GM12878 (cell line): Measurements from ENCODE around the gene TMEM176A. TPM values are rescaled to one million over a fixed set of nuclear protein-coding genes. Genes with fewer than 3 reads are reported as not detected.

Experiments
- ATAC-seq: fragments of 200-7000 bp; cut with Tn5 transposase; 3 replicates; pipeline ENCODE4 v1.9.1; 2020; ENCODE audit warnings: mild to moderate bottlenecking, moderate library complexity
- BruUV-seq: library from RNA; stranded (reverse); fragments of 400-500 nt; replicated peaks from 2 replicates; lab custom pipeline; 2021; lab: Mats Ljungman, UMichigan
- CTCF ChIA-PET: fragments of 300-600 bp; sonication (Branson Sonifier 250); formaldehyde crosslinking; extraction: SDS; loops from one replicate; lab custom pipeline; 2021; ENCODE audit warnings: inconsistent platforms; lab: Yijun Ruan, JAX
- POLR2A ChIA-PET: fragments of 350-600 bp; formaldehyde crosslinking; extraction: SDS; loops from one replicate; lab custom pipeline; 2021; ENCODE audit warnings: inconsistent platforms; lab: Charles Lee
- RAD21 ChIA-PET: fragments of 300-600 bp; sonication (Branson Sonifier 250); formaldehyde crosslinking; loops from one replicate; lab custom pipeline; 2023; ENCODE audit warnings: antibody characterized with exemption; ENCODE audit not compliant: unreplicated experiment; lab: Charles Lee
- SMC1A ChIA-PET: fragments of 300-600 bp; sonication (Branson Sonifier 250); formaldehyde crosslinking; loops from one replicate; lab custom pipeline; 2023; ENCODE audit not compliant: unreplicated experiment, uncharacterized antibody; lab: Charles Lee
- DNase-seq: peaks from one replicate; pipeline ENCODE4 v3.0.0-alpha.2; 2011; ENCODE audit warnings: low read depth, low spot score
- FAIRE-seq: peaks from 3 replicates; lab custom pipeline; 2011; peaks lifted over from hg19 to GRCh38; lab: Jason Lieb, UNC
- H2AFZ ChIP-seq: 2 replicates; pipeline ENCODE4 v1.6.0; 2011; ENCODE audit warnings: low read depth, low read length, control low read depth; ENCODE audit not compliant: control insufficient read depth
- H3K27ac ChIP-seq: 2 replicates; pipeline ENCODE4 v1.5.1; 2011; ENCODE audit warnings: control low read depth; ENCODE audit not compliant: control insufficient read depth, insufficient read depth
- H3K27me3 ChIP-seq, 2 experiments: replicated peaks in 1 of 2; 2 replicates each; pipeline versions ENCODE4 v1.6.0 to v1.6.1; 2011; ENCODE audit warnings: low read length in 1 of 2; ENCODE audit not compliant: control insufficient read depth in 2 of 2, insufficient read depth in 2 of 2
- H3K36me3 ChIP-seq, 2 experiments: 2 replicates each; pipeline ENCODE4 v1.5.1; 2011; ENCODE audit warnings: low read length in 1 of 2; ENCODE audit not compliant: control insufficient read depth in 2 of 2, insufficient read depth in 2 of 2
- H3K4me1 ChIP-seq: 2 replicates; pipeline ENCODE4 v1.6.1; 2011; ENCODE audit warnings: mild to moderate bottlenecking, low read length, moderate library complexity, mixed read lengths; ENCODE audit not compliant: control insufficient read depth, insufficient read depth
- H3K4me2 ChIP-seq: 2 replicates; pipeline ENCODE4 v1.6.0; 2011; ENCODE audit warnings: control low read depth; ENCODE audit not compliant: control insufficient read depth, insufficient read depth
- H3K4me3 ChIP-seq: fragments of 200-600 bp; sonication (generic); 2 replicates; pipeline ENCODE4 v1.5.1; 2016
- H3K79me2 ChIP-seq: 2 replicates; pipeline ENCODE4 v1.6.0; 2011; ENCODE audit warnings: low read length; ENCODE audit not compliant: control insufficient read depth, insufficient read depth
- H3K9ac ChIP-seq: 2 replicates; pipeline ENCODE4 v1.8.0; 2011; ENCODE audit warnings: low read length, control low read depth, mixed read lengths; ENCODE audit not compliant: control insufficient read depth, insufficient read depth
- H3K9me3 ChIP-seq: replicated peaks from 3 replicates; pipeline ENCODE4 v1.5.1; 2011; ENCODE audit warnings: mild to moderate bottlenecking, low read length; ENCODE audit not compliant: control insufficient read depth, insufficient read depth
- H4K20me1 ChIP-seq: 2 replicates; pipeline ENCODE4 v1.6.0; 2011; ENCODE audit not compliant: control insufficient read depth, insufficient read depth
- CEBPZ ChIP-seq: fragments of 150-350 bp; IDR thresholded peaks from 2 replicates; pipeline ENCODE4 v1.6.1; 2016; ENCODE audit warnings: low read depth, low read length
- CUX1 ChIP-seq: IDR thresholded peaks from 2 replicates; pipeline ENCODE4 v1.6.1; 2012; ENCODE audit warnings: improper control_type of control experiment, low read depth, low read length; ENCODE audit not compliant: insufficient replicate concordance
- IKZF2 ChIP-seq, 2 experiments: fragments of 450-650 bp; IDR thresholded peaks; 2 replicates each; pipeline ENCODE4 v1.6.1; 2017; ENCODE audit warnings: mild to moderate bottlenecking in 2 of 2, moderate library complexity in 2 of 2
- MEF2B ChIP-seq: fragments of 450-650 bp; IDR thresholded peaks from 2 replicates; pipeline ENCODE4 v1.6.1; 2018; ENCODE audit warnings: mild to moderate bottlenecking, moderate library complexity; ENCODE audit not compliant: partially characterized antibody, poor library complexity, severe bottlenecking
- RFX5 ChIP-seq: IDR thresholded peaks from 2 replicates; pipeline ENCODE4 v1.6.1; 2011; ENCODE audit warnings: low read depth, low read length, improper control_type of control experiment
- RUNX3 ChIP-seq: IDR thresholded peaks from 2 replicates; pipeline ENCODE4 v1.6.1; 2012; ENCODE audit warnings: low read length, inconsistent platforms
- SMC3 ChIP-seq: IDR thresholded peaks from 2 replicates; pipeline ENCODE4 v1.6.1; 2011; ENCODE audit warnings: low read length, improper control_type of control experiment, borderline replicate concordance
- SP1 ChIP-seq: IDR thresholded peaks from one replicate; pipeline ENCODE4 v1.6.1; 2011; ENCODE audit warnings: low read depth, low read length
- STAT1 ChIP-seq: fragments of 450-650 bp; conservative IDR thresholded peaks from 2 replicates; pipeline ENCODE4 v1.6.1; 2014; ENCODE audit warnings: antibody characterized with exemption, mild to moderate bottlenecking
- YBX1 ChIP-seq: fragments of 450-650 bp; IDR thresholded peaks from 2 replicates; pipeline ENCODE4 v1.6.1; 2016; ENCODE audit warnings: antibody characterized with exemption
- ZBED1 ChIP-seq: IDR thresholded peaks from 2 replicates; pipeline ENCODE4 v1.6.1; 2016; ENCODE audit warnings: borderline replicate concordance
- WGBS: methylation state at CpG from one replicate; pipeline ENCODE4 v1.1.6; 2016; ENCODE audit warnings: low lambda C conversion rate; ENCODE audit not compliant: insufficient replicate concordance, insufficient coverage; ENCODE audit errors: missing lambda C conversion rate; 5-methylcytosine and 5-hydroxymethylcytosine counted together
- in situ Hi-C: fragments of 300-500 bp; cut with MboI; formaldehyde crosslinking; loops from 9 replicates; pipeline ENCODE4 v1.14.3; 2018; ENCODE audit warnings: mixed read lengths
- intact Hi-C: fragments of 100-400 bp; cut with micrococcal nuclease; formaldehyde crosslinking; loops from one replicate; pipeline ENCODE4 v1.14.2; 2022; ENCODE audit not compliant: unreplicated experiment
- polyA plus RNA-seq, 11 experiments: library from polyadenylated mRNA; depleted of rRNA in 4 of 11; unstranded in 6 of 11; stranded (reverse) in 5 of 11; fragments of >200 nt; fragmentation: Nextera tagmentation in 4 of 11; fragmentation: Illumina TruSeq in 1 of 11; extraction: Ambion mirVana in 4 of 11; extraction: Trizol in 1 of 11; gene quantifications; 1 replicate in 1 of 11; 2 replicates in 10 of 11; pipeline versions ENCODE4 v1.2.1 to v1.2.3, GENCODE V29; 2011 to 2016; ENCODE audit warnings: inconsistent platforms in 2 of 11, missing spikeins in 2 of 11, low read depth in 1 of 11
- total RNA-seq, 4 experiments: library from RNA; depleted of rRNA in 3 of 4; stranded (reverse); fragments of >200 nt in 3 of 4; fragmentation: Illumina TruSeq in 1 of 4; extraction: Trizol in 1 of 4; gene quantifications; 2 replicates each; pipeline versions ENCODE4 v1.2.1 to v1.2.3, GENCODE V29; 2013 to 2021
- TF ChIP-seq, protein P1 (sequence below): fragments of 450-650 bp; IDR thresholded peaks from 2 replicates; pipeline ENCODE4 v1.6.1; 2018; ENCODE audit warnings: borderline replicate concordance, mild to moderate bottlenecking; ENCODE audit not compliant: partially characterized antibody

Gene TMEM176A
- total and polyA plus RNA-seq, 10 of the 15 experiments (the other 5 are each of a cell fraction or from before 2014, with no cell fraction given) = not detected

GRCh38 chr7:150756858-150757257 is 43.7 kb upstream of the TMEM176A start:
- ChIA-PET POLR2A (no interaction called here), SMC1A (interaction anchor here (0.7 to 5.1 kb wide), 14 partner anchors 11 to 414 kb away, joined by 3 to 115 read pairs (median 4); partner anchors contain the start of genes GIMAP2 and GIMAP8), CTCF (interaction anchor here (0.6 to 4.8 kb wide), 15 partner anchors 12 to 324 kb away, joined by 3 to 112 read pairs (median 4); partner anchors contain the start of genes GIMAP1, GIMAP2, GIMAP4 and GIMAP8), RAD21 (interaction anchor here (2.2 to 4.7 kb wide), 4 partner anchors 28 to 310 kb away, joined by 8 to 75 read pairs (median 16); partner anchors contain the start of gene GIMAP8)
- Histone ChIP-seq H2AFZ (no peak overlapping the region), H3K4me3 (no peak overlapping the region), H3K9ac (no peak overlapping the region), H3K4me2 (no peak overlapping the region), H3K9me3 (no peaks in the 10 kb centered on the region), H3K27me3 (no peaks in the 10 kb centered on the region), H3K79me2 (no peaks in the 10 kb centered on the region), H3K4me1 (peaks cover 28% of the 10 kb centered on the region), H3K36me3 (no peaks in the 10 kb centered on the region), H4K20me1 (no peaks in the 10 kb centered on the region), H3K27ac (no peak overlapping the region)
- FAIRE-seq = peak; percentile 66
- intact Hi-C loops = loop anchor here (1.0 to 2.0 kb wide), 2 partner anchors 309 to 470 kb away; no protein-coding TSS in a partner anchor
- 30% methylated on average over 1 of the region's 1 CpG for WGBS
- no TSS peak for BruUV-seq
- peak; percentile 72 for ATAC-seq
- no peak for DNase-seq
- in situ Hi-C loops = no loop called here
- TF ChIP-seq IKZF2 (IDR thresholded peaks at IDR 0.05) (no peak), YBX1 (no peak), RFX5 (no peak), SP1 (no peak), CUX1 (no peak), MEF2B (no peak), ZBED1 (no peak), CEBPZ (no peak), RUNX3 (peak; percentile 60), STAT1 (no peak), SMC3 (peak; percentile 86)
- TF ChIP-seq, protein P1, sequence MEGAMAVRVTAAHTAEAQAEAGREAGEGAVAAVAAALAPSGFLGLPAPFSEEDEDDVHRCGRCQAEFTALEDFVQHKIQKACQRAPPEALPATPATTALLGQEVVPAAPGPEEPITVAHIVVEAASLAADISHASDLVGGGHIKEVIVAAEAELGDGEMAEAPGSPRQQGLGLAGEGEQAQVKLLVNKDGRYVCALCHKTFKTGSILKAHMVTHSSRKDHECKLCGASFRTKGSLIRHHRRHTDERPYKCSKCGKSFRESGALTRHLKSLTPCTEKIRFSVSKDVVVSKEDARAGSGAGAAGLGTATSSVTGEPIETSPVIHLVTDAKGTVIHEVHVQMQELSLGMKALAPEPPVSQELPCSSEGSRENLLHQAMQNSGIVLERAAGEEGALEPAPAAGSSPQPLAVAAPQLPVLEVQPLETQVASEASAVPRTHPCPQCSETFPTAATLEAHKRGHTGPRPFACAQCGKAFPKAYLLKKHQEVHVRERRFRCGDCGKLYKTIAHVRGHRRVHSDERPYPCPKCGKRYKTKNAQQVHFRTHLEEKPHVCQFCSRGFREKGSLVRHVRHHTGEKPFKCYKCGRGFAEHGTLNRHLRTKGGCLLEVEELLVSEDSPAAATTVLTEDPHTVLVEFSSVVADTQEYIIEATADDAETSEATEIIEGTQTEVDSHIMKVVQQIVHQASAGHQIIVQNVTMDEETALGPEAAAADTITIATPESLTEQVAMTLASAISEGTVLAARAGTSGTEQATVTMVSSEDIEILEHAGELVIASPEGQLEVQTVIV = no peak
